Activated T-helper 2 cell treated with anti-CD3 and anti-CD28 coated beads, Interferon-gamma antibody, Interleukin-2, Interleukin-4, amounts not matched to agents 10 μg/mL and 5 μg/mL and 100 μg/mL, durations not matched to agents 14 hours and 24 hours and 36 hours (primary cell): ENCODE data around the gene USP38. TPM values are rescaled to one million over a fixed set of nuclear protein-coding genes. Genes with fewer than 3 reads are reported as not detected.
"Not testable (repeated sequence)": the region's sequence is repeated elsewhere in the genome, so short reads cannot be mapped to it uniquely, and the experiment has no call there.

ENCODE experiments used
- DNase-seq: peaks from one replicate; pipeline ENCODE4 v3.0.0; 2021; ENCODE audit warnings: low spot score
- H3K27ac Mint-ChIP-seq: one replicate; pipeline ENCODE4 v1.8.0; 2021; ENCODE audit warnings: mixed read lengths
- H3K27me3 Mint-ChIP-seq: one replicate; pipeline ENCODE4 v1.8.0; 2021; ENCODE audit warnings: low read depth, mixed read lengths
- H3K36me3 Mint-ChIP-seq: one replicate; pipeline ENCODE4 v1.8.0; 2021; ENCODE audit warnings: low read depth, mixed read lengths
- H3K4me1 Mint-ChIP-seq: one replicate; pipeline ENCODE4 v1.8.0; 2021; ENCODE audit warnings: low read depth, mixed read lengths
- H3K4me3 Mint-ChIP-seq: one replicate; pipeline ENCODE4 v1.8.0; 2021; ENCODE audit warnings: low read depth, mild to moderate bottlenecking, moderate library complexity, mixed read lengths
- H3K9me3 Mint-ChIP-seq: one replicate; pipeline ENCODE4 v1.8.0; 2021; ENCODE audit warnings: mixed read lengths
- intact Hi-C: fragments of 100-400 bp; cut with micrococcal nuclease; formaldehyde crosslinking; loops from one replicate; pipeline ENCODE4 v1.15.1; 2023
- total RNA-seq: library from RNA; stranded (reverse); gene quantifications from 2 replicates; pipeline ENCODE4 v1.2.3, GENCODE V29; 2022

Gene USP38
- total RNA-seq, 1 donor from 2014 or later = 26.2 TPM

DNA sequence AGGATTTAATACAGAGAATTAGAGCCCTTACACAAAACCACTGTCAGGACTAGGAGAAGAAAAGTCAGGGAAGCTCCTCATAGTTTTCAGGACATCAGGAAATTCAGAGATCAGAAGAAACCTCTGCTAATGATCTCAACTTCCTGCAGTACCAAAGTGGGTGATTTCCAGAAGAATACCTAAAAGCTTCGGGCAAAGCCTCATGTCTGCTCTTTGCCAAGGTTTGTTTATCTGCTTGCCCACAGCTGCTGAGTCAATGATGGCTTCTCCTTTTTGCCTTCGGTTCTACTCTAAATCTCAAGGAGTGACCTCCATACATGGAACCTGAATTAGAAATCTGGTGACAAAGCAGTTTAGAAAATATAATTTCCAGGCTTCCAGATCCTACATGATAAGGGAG lies 68.4 kb downstream of the USP38 start:
- no peaks in the 10 kb centered on the region for H3K9me3 Mint-ChIP-seq
- DNase-seq = no peak
- H3K27ac Mint-ChIP-seq = no peak overlapping the region
- no peaks in the 10 kb centered on the region for H3K36me3 Mint-ChIP-seq
- H3K4me3 Mint-ChIP-seq = no peak overlapping the region
- peaks cover 6% of the 10 kb centered on the region for H3K27me3 Mint-ChIP-seq
- intact Hi-C loops = no loop called here
- H3K4me1 Mint-ChIP-seq = no peaks in the 10 kb centered on the region

GRCh38 chr4:143254491-143255226 lies 69.9 kb downstream of the USP38 start:
- no peaks in the 10 kb centered on the region for H3K4me1 Mint-ChIP-seq

GRCh38 chr4:143256456-143256855 lies 71.7 kb downstream of the USP38 start:
- H3K4me1 Mint-ChIP-seq = no peaks in the 10 kb centered on the region
- peaks cover 6% of the 10 kb centered on the region for H3K27me3 Mint-ChIP-seq
- DNase-seq = no peak
- H3K4me3 Mint-ChIP-seq = no peak overlapping the region
- intact Hi-C loops = no loop called here
- H3K36me3 Mint-ChIP-seq = no peaks in the 10 kb centered on the region
- H3K27ac Mint-ChIP-seq = no peak overlapping the region
- H3K9me3 Mint-ChIP-seq = no peaks in the 10 kb centered on the region

More at GRCh38 chr4:143254491-143255226, 69.9 kb downstream of the USP38 start:
- Mint-ChIP-seq H3K27ac (no peak overlapping the region), H3K36me3 (no peaks in the 10 kb centered on the region), H3K4me3 (no peak overlapping the region), H3K9me3 (no peaks in the 10 kb centered on the region), H3K27me3 (peaks cover 6% of the 10 kb centered on the region)
- DNase-seq = no peak
- intact Hi-C loops = no loop called here

- Mint-ChIP-seq H3K36me3 (no peaks in the 10 kb centered on the region), H3K4me1 (no peaks in the 10 kb centered on the region), H3K27ac (no peak overlapping the region), H3K9me3 (no peaks in the 10 kb centered on the region), H3K27me3 (peaks cover 6% of the 10 kb centered on the region), H3K4me3 (no peak overlapping the region)
- intact Hi-C loops = no loop called here
- DNase-seq = no peak
Observed at GRCh38 chr4:143257356-143257755, 72.6 kb downstream of the USP38 start.

- intact Hi-C loops = no loop called here
- no peaks in the 10 kb centered on the region for H3K36me3 Mint-ChIP-seq
- no peak for DNase-seq
- H3K4me3 Mint-ChIP-seq = no peak overlapping the region
- H3K27ac Mint-ChIP-seq = no peak overlapping the region
- no peaks in the 10 kb centered on the region for H3K4me1 Mint-ChIP-seq
- H3K27me3 Mint-ChIP-seq = peaks cover 2% of the 10 kb centered on the region
- no peaks in the 10 kb centered on the region for H3K9me3 Mint-ChIP-seq
Observed at GRCh38 chr4:143260750-143261149, 76.0 kb downstream of the USP38 start.

DNA sequence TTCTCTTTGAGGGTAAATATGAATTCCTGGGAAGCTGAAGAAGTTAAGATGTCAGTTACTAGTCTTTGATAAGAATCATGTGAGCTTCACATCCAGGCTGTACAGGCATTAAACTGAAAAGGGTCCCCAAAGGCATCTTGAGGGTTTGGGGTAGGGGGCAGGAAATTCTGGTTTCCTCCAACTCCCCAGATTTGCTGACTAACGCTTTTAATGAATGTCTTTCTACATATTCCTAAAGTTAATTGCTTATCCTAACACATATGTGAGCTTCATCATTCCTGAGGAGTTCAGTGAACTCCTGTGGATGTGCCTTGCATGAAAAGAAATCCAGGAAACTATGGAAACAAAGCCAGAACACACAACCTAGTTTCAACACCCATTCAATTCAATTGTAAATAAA lies 78.1 kb downstream of the USP38 start:
- H3K27me3 Mint-ChIP-seq = no peaks in the 10 kb centered on the region

DNA sequence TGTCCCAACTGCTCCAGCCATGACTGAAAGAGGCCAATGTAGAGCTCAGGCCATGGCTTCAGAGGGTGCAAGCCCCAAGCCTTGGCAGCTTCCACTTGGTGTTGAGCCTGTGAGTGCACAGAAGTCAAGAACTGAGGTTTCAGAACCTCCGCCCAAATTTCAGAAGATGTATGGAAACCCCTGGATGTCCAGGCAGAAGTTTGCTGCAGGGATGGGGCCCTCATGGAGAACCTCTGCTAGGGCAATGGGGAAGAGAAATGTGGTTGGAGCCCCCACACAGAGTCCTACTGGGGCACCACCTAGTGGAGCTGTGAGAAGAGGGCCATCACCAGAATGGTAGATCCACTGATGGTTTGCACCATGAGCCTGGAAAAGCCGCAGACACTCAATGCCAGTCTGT lies 83.0 kb downstream of the USP38 start:
- H3K9me3 Mint-ChIP-seq = peaks cover 16% of the 10 kb centered on the region
- DNase-seq, H3K4me1 Mint-ChIP-seq, H3K27me3 Mint-ChIP-seq, H3K4me3 Mint-ChIP-seq, H3K36me3 Mint-ChIP-seq, intact Hi-C loops, H3K27ac Mint-ChIP-seq: not testable (repeated sequence)

More for the DNA sequence above, 78.1 kb downstream of the USP38 start:
- no peaks in the 10 kb centered on the region for H3K36me3 Mint-ChIP-seq
- H3K27ac Mint-ChIP-seq = no peak overlapping the region
- peaks cover 10% of the 10 kb centered on the region for H3K9me3 Mint-ChIP-seq
- no peak for DNase-seq
- no peaks in the 10 kb centered on the region for H3K4me1 Mint-ChIP-seq
- intact Hi-C loops = no loop called here
- H3K4me3 Mint-ChIP-seq = no peak overlapping the region

- H3K27ac Mint-ChIP-seq = no peak overlapping the region
- DNase-seq = no peak
- no peak overlapping the region for H3K4me3 Mint-ChIP-seq
- H3K4me1 Mint-ChIP-seq = no peaks in the 10 kb centered on the region
- intact Hi-C loops = no loop called here
- H3K36me3 Mint-ChIP-seq = no peaks in the 10 kb centered on the region
- H3K9me3 Mint-ChIP-seq = peaks cover 16% of the 10 kb centered on the region
- H3K27me3 Mint-ChIP-seq = no peaks in the 10 kb centered on the region
Observed at GRCh38 chr4:143270256-143270838, 85.6 kb downstream of the USP38 start.

Other genes with a start within 250 kb of the USP38 start
- 0.78 and 0.96 TPM in 2 replicates for gene GAB1, start 152.0 kb downstream of the USP38 start, total RNA-seq